ENCODE data around the gene SNX19.
A peak's percentile ranks its signal among the peaks of the same experiment; 100 is the strongest.

Gene SNX19

DNA sequence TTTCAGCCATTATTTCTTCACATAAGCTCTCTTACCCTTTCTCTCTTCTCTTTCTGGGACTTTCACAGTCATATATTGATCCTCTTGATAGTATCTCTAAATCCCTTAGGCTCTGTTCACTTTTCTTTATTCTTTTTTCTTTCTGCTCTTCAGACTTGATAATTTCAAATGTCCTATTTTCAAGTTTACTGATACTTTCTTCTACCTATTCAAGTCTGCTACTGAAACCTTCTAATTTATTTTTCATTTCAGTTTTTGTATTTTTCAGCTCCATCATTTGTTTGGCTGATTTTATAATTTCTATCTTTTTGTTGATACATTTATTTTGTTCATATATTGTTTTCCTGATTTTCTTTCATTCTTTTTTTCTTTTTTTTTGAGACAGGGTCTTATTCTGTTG, 79.1 kb downstream of the SNX19 start:
- DNase-seq: no peak

GRCh38 chr11:130834886-130835285, 81.4 kb downstream of the SNX19 start:
- DNase-seq: no peak

GRCh38 chr11:130832566-130833425, 83.5 kb downstream of the SNX19 start:
- no peak for DNase-seq

DNA sequence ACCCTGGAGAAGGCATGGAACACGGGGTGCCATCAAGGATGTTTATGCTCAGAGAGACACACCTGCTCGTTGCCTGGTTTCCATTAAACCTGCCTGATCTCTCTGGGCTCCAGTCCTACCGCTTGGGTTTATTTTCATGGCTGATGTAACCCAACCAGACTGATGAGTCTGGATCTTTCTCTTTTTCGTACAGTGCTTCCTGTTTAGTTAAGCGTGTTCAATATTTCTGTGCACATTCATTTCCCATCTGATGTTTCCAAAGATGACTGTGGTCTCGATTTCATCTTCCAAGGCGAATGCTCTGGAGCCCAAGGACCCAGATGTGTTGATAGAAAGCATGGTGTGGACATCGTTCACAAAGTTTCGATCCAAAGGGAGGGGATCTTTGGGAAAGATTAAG, 84.3 kb downstream of the SNX19 start:
- DNase-seq: no peak

DNA sequence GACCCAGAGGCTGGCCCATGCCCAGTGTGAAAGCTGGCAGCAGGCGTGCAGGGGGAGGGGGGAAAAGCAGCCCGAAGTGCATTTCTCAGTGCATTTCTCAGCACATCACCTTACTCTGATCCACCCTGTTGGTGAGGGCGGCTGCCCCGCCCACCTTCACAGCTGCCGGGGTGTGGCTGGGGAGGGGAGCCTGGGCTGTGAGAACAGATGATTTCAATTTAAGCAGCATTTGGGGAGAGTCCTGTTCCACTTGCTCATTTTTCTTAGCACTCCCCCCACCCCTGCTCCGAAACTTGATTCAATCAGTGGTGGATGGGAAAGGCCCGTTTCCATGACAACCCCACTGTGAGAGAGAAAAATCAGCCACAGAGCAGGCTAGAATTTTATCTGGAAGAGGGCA, 84.8 kb downstream of the SNX19 start:
- DNase-seq: peak; percentile 3

DNA sequence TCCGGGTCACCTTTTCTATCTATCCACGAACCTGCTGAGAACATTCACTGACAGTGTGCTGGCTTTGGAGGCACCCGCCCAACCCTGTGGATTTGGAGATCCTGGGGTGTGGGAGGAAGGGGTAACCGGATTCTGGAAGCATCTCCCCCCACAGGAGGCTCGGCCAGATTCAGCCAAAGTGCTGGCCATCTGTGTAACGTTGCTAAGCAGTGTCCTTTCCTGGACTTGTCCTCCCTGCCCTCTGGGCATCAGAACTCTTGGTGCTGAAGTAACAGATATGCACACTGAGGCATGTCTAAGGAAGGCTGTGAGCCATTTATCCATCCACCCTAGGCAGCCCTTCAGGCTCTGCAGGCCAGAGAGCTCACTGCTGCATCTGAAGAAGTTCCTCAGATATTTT, 85.7 kb downstream of the SNX19 start:
- no peak for DNase-seq

- no peak for DNase-seq
These were observed 86.3 kb downstream of the SNX19 start for GRCh38 chr11:130829920-130830511.

GRCh38 chr11:130828741-130829140, 87.5 kb downstream of the SNX19 start:
- DNase-seq: no peak

DNA sequence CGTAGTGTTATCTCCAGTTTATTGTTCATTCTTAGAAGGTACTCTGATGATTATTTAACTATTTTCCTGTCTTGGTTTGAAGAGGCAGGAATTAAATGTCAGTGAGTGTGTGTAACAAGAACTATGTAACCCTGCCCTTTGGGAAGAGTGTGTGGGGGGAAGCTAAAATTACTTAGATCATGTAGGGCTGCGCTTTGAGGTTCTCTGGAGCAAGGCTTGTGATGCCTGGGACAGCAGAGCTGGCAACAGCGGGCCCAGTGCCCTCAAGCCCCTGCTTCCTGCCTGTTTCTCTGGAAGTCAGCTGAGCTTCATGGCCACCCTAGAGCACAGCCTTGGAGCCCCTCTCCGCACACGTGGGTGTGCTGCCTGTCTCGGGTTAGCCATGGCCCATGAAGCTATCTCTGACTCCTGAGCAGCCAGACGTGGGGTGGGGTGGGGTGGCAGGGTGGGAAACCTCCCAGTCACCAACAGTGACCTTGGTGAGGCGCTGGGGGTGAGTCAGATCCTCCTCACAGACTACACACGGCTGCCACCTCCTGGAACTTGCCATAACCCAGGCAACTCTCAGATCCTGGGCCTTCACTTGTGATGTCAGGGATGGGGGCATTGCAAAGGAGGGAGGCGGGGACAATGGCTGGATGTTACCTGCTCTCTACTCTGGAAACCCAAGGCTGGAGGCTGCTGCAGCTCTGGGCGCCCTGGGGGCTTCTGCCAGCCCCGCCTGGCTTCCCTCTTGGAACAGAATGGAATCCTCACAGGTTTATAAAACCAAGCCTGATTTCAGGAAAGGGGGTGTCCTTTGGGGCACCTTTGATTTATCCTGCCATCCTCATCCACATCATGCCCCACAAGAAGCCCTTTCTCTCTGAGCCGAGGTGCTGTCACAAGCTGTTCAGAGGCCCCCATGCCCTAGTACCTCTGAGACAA, 88.6 kb downstream of the SNX19 start:
- DNase-seq: no peak

DNA sequence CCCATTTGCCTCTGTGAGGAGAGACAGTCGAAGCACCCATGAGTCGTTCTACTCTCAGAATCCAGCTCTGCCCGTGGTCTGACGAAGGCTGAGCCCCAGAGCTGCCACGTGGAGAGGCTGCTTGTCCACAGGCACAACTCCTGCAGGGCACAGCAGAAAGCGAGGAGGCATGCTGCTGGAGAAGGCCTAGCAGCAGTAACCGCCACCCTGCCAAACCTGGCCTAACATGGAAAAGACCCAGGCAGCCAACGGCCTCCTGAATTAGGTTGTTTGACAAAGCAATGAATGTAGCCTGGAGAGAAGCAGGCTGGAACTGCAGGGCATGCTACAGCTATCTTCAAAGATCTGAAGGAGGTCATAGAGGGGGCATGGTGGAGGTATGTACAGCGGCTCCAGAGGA, 89.7 kb downstream of the SNX19 start:
- DNase-seq: no peak

DNA sequence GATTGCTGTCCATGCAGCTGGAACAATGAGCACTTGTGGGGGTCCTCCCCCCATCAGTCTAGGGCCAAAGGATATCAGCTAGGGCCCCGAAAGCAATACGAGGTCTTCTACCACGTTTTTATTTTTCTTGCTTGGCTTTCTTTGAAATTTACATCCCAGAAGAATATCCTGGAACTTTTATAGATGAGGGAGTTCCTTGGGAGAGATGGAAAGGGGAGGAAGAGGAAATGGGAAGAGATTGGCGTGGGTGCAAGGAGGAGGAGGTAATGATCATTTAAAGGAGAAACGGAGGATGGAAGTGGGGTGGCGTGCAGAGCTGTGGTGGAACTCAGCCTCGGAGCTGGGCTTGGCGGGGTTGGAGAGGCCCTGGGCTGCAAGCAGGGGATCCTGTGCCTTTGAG, 90.3 kb downstream of the SNX19 start:
- DNase-seq: no peak

DNA sequence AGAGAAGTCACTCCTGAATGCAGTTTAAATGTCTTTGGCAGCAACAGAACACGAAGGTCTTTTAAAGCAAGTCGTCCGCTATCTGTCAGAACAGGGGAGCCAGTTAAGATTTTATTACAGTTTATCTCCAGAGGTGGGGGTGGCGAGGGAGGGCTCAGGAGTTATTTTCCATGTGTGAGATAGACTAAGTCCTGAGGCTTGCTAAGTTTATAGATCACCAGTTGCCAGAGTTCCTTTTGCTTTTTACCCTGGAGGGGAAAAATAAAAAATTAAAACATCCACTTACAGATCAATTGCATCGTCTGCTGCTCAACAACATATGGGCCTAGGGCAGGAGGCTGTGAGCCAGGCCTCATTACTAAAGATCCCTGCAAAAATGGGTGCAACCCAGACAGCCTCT, 90.7 kb downstream of the SNX19 start:
- no peak for DNase-seq

Data from activated naive CD4-positive, alpha-beta T cell treated with Interleukin-2 at 50 U/mL for 16 hours (primary cell).